ENCODE results near the gene DNAJB2.

DNA sequence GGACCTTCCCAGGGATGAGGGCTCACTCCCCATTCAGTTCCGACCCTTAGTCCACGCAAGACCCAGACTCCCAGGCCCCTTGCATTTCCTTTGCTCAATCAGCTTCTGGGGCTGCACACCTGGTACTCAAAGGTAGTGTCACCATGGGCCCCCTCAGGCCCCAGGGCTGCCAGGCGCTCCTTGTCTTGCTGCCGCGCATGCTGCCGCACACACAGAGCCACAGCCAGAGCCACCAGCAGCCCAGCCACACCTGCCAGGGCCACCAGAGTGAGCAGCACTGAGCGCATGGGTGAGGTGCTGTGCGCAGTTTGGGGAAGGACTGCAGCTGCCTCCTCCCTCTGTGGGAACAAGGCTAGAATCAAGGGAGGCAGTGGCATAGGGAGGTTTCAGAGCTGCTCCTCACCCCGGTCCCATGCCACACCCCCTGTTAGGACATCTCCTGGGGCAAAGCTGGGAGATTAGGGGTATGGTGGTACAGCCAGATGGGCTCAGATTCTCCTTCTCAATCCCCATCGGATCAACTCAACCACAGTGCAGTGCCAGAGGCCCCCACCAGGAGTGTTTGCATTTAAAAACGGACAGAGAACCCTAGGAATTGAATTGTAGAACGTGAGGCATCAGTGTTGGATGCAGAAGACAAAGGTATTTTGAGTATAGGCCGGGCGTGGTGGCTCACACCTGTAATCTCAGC, 18.7 kb downstream of the DNAJB2 start:
- no peak for TF ChIP-seq POLR2AphosphoS5 (IDR thresholded peaks at IDR 0.05)
- TF ChIP-seq, protein P1, sequence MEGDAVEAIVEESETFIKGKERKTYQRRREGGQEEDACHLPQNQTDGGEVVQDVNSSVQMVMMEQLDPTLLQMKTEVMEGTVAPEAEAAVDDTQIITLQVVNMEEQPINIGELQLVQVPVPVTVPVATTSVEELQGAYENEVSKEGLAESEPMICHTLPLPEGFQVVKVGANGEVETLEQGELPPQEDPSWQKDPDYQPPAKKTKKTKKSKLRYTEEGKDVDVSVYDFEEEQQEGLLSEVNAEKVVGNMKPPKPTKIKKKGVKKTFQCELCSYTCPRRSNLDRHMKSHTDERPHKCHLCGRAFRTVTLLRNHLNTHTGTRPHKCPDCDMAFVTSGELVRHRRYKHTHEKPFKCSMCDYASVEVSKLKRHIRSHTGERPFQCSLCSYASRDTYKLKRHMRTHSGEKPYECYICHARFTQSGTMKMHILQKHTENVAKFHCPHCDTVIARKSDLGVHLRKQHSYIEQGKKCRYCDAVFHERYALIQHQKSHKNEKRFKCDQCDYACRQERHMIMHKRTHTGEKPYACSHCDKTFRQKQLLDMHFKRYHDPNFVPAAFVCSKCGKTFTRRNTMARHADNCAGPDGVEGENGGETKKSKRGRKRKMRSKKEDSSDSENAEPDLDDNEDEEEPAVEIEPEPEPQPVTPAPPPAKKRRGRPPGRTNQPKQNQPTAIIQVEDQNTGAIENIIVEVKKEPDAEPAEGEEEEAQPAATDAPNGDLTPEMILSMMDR (IDR thresholded peaks at IDR 0.05), result no peak
